Activated naive CD8-positive, alpha-beta T cell treated with anti-CD3 and anti-CD28 coated beads for 36 hours (primary cell): Measurements from ENCODE around the gene MORC1. TPM values are rescaled to one million over a fixed set of nuclear protein-coding genes. Genes with fewer than 3 reads are reported as not detected.
A peak's percentile ranks its signal among the peaks of the same experiment; 100 is the strongest.

Experiments used
- DNase-seq: peaks from one replicate; pipeline ENCODE4 v3.0.0; 2021
- H3K27ac Mint-ChIP-seq: one replicate; pipeline ENCODE4 v1.8.0; 2022; ENCODE audit warnings: mild to moderate bottlenecking, moderate library complexity, mixed read lengths
- H3K27me3 Mint-ChIP-seq: one replicate; pipeline ENCODE4 v1.8.0; 2022; ENCODE audit warnings: mild to moderate bottlenecking, mixed read lengths
- H3K36me3 Mint-ChIP-seq: one replicate; pipeline ENCODE4 v1.8.0; 2021; ENCODE audit warnings: mild to moderate bottlenecking, mixed read lengths
- H3K4me1 Mint-ChIP-seq: one replicate; pipeline ENCODE4 v1.8.0; 2021; ENCODE audit warnings: mixed read lengths
- H3K4me3 Mint-ChIP-seq: one replicate; pipeline ENCODE4 v1.8.0; 2022; ENCODE audit warnings: mild to moderate bottlenecking, moderate library complexity, mixed read lengths
- H3K9me3 Mint-ChIP-seq: one replicate; pipeline ENCODE4 v1.8.0; 2022; ENCODE audit warnings: mixed read lengths
- total RNA-seq, 2 experiments: library from RNA; stranded (reverse); gene quantifications; one replicate each; pipeline ENCODE4 v1.2.3, GENCODE V29; 2021

The MORC1 gene
- total RNA-seq, 2 experiments from 2014 or later: not detected

DNA sequence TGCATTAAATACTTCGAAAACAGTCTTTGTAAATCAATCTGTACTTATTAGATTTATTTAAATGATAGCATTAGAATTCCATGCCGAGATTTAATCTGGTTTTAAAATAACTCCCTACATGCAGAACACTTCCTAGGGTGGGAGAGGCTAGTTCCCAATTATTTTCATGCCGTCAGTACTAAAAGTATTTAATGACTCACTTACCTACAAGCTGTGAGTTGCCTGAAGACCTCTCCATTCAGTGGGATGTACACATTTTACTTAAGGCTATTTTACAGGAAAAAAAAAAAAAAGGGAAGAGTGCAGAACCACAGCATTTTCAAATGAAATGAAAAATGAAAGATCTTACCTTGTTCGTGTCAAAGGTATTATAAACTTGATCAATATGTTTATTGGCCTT lies 164.7 kb downstream of the MORC1 start:
- Mint-ChIP-seq H3K9me3 (no peaks in the 10 kb centered on the region), H3K36me3 (no peaks in the 10 kb centered on the region), H3K4me1 (no peaks in the 10 kb centered on the region), H3K4me3 (no peak overlapping the region), H3K27ac (no peak overlapping the region), H3K27me3 (peaks cover 12% of the 10 kb centered on the region)
- no peak for DNase-seq

DNA sequence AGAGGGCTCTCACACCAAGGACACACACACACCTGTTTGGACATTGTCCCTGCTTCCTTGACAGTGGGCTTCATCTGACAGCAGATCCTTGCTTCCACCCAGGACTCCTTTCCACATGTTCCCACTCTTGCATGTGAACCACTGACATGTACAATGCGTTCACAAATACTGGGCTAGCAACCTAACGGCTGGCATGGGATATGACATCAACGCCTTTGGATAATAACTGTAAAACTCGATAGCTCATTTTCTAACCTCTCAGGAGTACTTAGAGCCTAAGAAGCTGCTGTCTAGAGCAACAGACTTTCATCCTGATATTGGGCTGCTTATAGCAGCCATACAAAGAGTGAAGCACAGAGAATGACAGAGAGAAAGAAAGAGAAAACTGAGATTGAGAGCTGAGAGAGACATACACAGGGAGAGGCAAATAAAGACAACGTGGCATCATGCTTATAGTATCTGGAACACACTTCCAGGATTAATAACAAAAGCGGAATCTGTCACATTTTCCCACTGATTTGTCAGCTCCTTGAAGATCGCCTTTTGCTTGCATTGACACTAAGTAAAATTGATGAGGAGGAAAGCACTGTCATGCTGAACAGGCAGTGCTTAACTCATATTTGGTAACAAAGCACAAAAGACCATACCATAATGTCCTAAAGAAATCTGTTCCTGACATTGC lies 166.0 kb downstream of the MORC1 start:
- no peak for DNase-seq
- Mint-ChIP-seq H3K27me3 (peaks cover 12% of the 10 kb centered on the region), H3K4me1 (no peaks in the 10 kb centered on the region), H3K27ac (no peak overlapping the region), H3K36me3 (no peaks in the 10 kb centered on the region), H3K9me3 (no peaks in the 10 kb centered on the region), H3K4me3 (no peak overlapping the region)

DNA sequence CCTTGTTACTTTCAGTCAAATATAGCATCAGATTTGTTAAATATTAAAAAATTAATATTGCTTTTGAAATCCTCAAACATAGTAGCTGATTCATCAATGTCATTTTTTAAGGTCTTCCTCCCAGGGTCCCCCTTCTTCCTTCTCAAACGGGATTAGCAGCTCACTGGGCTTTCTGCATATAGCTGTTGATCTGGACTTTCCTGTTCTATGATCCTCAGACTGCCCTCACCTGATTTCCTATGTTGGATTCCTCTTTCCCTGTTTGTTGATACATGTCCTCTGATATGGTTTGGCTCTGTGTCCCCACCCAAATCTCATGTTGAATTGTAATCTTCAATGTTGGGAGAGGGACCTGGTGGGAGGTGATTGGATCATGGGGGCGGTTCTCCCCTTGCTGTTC lies 170.1 kb downstream of the MORC1 start:
- H3K27ac Mint-ChIP-seq: no peak overlapping the region
- no peak for DNase-seq
- no peaks in the 10 kb centered on the region for H3K9me3 Mint-ChIP-seq
- H3K27me3 Mint-ChIP-seq: peaks cover 12% of the 10 kb centered on the region
- H3K4me1 Mint-ChIP-seq: peaks cover 3% of the 10 kb centered on the region
- no peak overlapping the region for H3K4me3 Mint-ChIP-seq
- no peaks in the 10 kb centered on the region for H3K36me3 Mint-ChIP-seq

DNA sequence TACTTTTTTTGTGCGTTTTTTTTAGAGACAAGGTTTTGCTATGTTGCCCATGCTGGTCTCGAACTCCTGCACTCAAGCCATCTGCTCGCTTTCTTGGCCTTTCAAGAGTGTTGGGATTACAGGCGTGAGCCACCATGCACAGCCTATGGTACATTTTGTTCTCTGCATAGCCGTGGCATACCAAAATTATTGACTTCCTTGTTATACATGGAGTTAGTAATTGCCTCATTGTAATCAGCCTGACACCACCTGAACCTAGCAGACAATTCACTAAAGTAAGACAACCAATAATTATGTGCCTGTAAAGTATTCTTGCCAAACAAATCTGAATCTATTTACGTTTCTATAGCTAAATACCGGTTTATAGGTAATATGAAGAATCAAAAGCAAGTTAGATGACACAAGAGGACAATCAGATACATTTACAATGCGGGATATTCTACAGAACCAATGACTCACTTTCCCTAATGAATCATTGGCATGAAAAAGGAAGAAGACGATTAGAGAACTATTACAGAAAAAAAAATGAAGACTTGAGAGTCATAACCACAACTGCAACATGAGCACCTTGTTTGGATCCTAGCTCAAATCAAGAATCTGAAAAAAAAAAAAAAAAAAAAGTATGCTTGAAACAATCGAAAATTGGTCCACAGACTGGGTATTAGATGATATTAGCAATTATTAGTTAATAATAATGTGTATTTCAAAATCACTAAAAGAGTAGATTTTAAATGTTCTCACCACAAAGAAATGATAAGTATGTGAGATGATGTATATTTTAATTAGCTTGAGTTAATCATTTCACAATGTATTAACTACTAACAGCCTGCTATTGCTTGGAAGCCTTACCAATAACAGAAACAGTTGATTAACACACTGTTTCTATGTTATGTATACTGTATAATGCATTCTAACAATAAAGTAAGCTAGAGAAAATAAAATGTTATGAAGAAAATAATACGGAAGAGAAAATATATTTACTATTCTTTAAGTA lies 171.3 kb downstream of the MORC1 start:
- no peak for DNase-seq
- peaks cover 3% of the 10 kb centered on the region for H3K4me1 Mint-ChIP-seq
- no peaks in the 10 kb centered on the region for H3K9me3 Mint-ChIP-seq
- H3K27me3 Mint-ChIP-seq: peaks cover 12% of the 10 kb centered on the region
- H3K4me3 Mint-ChIP-seq: no peak overlapping the region
- no peaks in the 10 kb centered on the region for H3K36me3 Mint-ChIP-seq
- no peak overlapping the region for H3K27ac Mint-ChIP-seq

DNA sequence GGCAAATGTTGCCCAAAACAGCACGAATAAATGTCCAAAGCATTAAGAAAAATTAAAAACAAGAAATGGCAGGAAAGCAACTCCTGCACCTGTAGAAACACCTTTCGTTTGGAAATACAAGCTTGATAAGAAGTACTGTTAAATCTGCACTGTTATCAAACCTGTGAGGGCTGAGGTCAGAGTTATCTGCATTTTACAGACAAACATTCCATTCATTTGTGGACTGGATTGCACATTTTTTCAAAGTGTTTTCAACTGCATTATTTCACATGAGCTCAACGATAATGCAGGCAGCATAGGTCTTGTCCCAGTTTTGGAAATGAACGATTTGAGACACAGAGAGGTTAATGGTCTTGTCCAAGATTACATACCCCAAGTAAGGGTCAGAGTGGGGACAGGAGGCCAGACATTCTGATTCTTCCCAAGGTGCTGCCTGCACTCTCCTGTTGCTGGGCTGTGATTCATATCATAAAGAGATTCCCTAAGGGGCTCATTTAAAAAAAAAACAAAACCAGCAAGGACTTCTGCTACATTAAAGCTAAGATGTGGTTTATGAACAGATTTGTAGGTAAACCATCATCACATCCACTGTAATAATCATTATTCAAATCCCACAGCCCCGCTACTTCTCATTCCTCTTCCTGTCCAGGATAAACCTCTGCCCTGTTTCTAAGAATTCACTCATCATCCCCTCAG lies 177.2 kb downstream of the MORC1 start:
- Mint-ChIP-seq H3K9me3 (no peaks in the 10 kb centered on the region), H3K4me1 (no peaks in the 10 kb centered on the region), H3K27ac (no peak overlapping the region), H3K4me3 (no peak overlapping the region), H3K36me3 (no peaks in the 10 kb centered on the region), H3K27me3 (no peaks in the 10 kb centered on the region)
- DNase-seq: no peak

DNA sequence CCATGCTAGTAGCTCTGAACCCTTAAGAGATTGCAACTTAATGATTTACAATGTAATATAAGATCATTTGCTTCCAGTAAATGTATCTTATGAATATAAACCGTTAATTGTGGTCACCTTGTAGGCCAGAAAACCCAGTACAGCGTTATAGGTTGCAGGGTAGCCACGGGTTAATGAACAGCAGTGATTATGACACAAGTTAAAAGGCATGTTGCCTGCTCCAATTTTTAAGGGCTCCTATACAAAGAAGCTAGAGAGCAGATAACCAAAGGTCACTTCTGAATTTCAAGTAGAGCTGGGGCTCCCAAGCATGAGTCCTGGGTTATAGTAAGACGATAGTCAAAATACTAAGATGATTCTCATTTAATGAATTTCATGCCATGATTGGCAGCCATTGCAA lies 177.8 kb downstream of the MORC1 start:
- no peak overlapping the region for H3K27ac Mint-ChIP-seq
- no peaks in the 10 kb centered on the region for H3K4me1 Mint-ChIP-seq
- no peak for DNase-seq
- no peak overlapping the region for H3K4me3 Mint-ChIP-seq
- H3K27me3 Mint-ChIP-seq: no peaks in the 10 kb centered on the region
- H3K9me3 Mint-ChIP-seq: no peaks in the 10 kb centered on the region
- no peaks in the 10 kb centered on the region for H3K36me3 Mint-ChIP-seq

DNA sequence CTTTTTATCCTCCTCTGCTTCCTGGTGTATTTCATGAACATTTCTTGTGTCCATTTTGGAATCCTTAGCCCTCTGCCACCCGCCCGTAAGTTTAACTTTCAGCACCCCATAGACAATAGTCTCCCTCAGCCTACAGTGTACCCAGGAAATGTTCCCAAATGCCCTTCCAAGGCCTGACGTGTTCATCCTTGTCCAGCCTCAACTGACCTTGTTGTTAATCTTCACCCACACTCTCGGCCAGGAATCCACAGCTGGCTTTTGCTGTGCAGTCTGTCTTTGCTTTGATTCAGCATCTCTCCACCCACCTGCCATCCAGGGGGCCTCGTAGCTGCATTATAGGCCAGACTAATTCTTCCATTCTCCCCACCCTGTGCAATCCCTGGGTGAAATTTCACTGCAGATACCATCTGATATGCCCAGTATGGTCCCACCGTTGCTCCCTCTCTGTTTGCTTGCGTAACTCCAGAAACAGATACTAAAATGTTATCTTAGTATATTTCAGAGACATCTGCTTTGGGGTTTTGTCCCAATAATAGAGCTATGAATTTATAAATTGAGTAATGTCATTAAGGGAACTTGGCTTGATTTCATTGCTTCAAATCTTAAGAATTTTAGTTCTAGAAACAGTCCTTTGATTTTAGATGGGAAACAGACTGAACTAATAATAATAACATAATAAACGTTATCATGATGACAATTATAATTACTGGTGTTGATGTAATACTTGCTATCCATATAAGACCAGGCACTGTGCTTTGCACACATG lies 180.8 kb downstream of the MORC1 start:
- Mint-ChIP-seq H3K27ac (no peak overlapping the region), H3K4me1 (no peaks in the 10 kb centered on the region), H3K36me3 (no peaks in the 10 kb centered on the region), H3K27me3 (peaks cover 3% of the 10 kb centered on the region), H3K4me3 (no peak overlapping the region), H3K9me3 (no peaks in the 10 kb centered on the region)
- DNase-seq: no peak

DNA sequence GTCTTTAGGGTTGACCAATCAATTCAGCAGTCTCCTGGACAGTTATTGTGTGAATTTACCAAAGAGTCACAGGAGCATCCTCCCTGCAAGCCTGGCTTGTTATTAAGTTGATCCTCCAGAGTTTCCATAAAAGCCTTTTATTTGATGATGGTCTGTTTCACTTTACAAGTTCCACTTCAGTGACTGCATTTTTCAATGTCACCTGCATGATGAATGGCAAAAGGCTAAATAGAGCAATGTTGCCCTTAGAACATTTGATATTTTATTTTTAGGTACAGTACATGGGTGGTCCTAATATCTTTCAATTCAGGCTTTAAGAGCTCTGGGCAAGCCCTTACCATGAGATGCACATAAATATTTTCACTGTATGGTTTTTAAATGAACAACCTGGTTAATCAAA lies 186.9 kb downstream of the MORC1 start:
- Mint-ChIP-seq H3K27me3 (peaks cover 9% of the 10 kb centered on the region), H3K9me3 (peaks cover 4% of the 10 kb centered on the region), H3K4me3 (no peak overlapping the region), H3K4me1 (no peaks in the 10 kb centered on the region), H3K27ac (no peak overlapping the region), H3K36me3 (no peaks in the 10 kb centered on the region)
- DNase-seq: no peak

DNA sequence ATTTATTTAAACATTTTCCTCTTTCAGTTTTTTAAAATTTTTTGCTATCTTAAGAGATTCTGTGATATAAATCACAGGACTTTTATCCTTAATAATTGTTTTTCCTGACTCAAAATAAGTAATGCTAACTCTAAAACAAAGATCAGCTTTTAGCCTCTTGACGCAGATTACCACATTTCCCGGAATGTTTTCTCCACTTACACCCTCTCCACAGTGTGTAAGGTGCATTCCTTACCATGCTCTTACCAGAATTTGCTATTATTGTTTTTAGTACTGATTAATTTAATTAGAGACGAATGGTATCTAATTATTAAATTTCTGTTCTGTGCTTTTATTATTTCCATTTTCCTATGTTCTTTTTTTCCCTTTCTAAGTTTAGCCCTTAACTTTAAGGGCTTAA lies 199.1 kb downstream of the MORC1 start:
- Mint-ChIP-seq H3K4me1 (peaks cover 6% of the 10 kb centered on the region), H3K4me3 (no peak overlapping the region), H3K27ac (no peak overlapping the region), H3K9me3 (no peaks in the 10 kb centered on the region), H3K27me3 (no peaks in the 10 kb centered on the region), H3K36me3 (no peaks in the 10 kb centered on the region)
- DNase-seq: no peak

DNA sequence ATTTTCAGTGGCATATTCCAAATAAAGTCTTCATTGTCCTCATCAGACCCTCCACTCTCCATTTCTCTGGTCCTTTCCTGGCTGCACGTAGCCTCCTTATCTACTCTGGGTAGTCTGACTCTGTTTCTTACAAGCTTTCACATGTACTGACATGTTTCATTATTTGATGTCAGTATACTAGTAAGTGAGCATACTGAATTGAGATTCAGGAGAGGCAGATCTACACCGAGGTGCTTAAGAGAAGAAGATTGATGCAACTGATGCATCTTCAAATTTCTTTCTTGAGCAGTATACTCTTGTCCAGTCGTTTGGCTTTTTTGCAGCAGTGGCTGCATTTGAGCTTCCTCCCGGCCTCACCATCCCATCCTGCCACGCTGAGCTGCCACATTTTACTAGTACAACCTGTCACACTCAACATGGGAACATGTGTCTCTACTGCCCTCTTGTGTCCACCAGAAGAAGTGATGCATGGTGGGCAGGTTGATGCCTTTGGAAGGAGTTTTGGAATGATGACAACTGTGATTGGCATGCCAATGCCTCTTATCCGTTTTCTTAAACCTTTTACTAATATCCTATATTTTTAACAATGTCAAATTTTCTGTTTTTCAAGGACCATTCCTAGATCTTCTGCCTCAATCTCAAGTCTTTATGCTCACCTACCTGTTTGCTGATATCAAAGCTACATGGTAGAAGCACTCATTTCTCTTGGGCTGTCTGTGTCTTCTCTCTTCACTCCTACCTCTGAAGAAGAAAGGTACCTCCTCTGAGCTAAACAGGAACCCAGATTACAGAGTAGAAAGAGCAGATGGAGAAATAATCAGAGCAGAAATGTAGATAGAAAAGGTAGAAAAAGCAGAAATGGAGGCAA lies 202.9 kb downstream of the MORC1 start:
- H3K4me3 Mint-ChIP-seq: no peak overlapping the region
- no peaks in the 10 kb centered on the region for H3K27me3 Mint-ChIP-seq
- no peak overlapping the region for H3K27ac Mint-ChIP-seq

DNA sequence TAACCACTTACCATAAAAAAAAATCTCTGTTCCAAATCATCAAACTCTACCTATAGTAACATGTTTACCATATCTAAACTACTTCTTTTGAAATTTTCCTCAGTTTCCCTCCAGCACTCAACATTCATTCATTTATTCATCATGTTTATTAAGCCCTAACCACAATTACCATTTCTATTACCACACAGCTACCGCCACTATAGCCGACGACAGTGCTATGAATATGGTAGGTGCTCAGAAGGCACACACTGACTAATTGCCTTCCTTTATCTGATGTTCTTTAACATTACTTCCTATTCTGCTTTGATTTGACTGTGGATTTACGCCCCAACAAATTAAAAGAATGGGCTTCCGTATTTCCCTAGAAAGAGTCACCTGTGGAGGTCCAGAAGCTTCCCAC lies 208.1 kb downstream of the MORC1 start:
- Mint-ChIP-seq H3K4me3 (no peak overlapping the region), H3K27ac (no peak overlapping the region), H3K4me1 (peaks cover 6% of the 10 kb centered on the region), H3K9me3 (no peaks in the 10 kb centered on the region), H3K27me3 (no peaks in the 10 kb centered on the region), H3K36me3 (no peaks in the 10 kb centered on the region)
- no peak for DNase-seq

More for the DNA sequence above, 202.9 kb downstream of the MORC1 start:
- no peaks in the 10 kb centered on the region for H3K9me3 Mint-ChIP-seq
- DNase-seq: peak; percentile 47
- no peaks in the 10 kb centered on the region for H3K36me3 Mint-ChIP-seq
- peaks cover 8% of the 10 kb centered on the region for H3K4me1 Mint-ChIP-seq
